Fibroblast of lung (primary cell): ENCODE data around the gene PBX1. TPM values are rescaled to one million over a fixed set of nuclear protein-coding genes. Genes with fewer than 3 reads are reported as not detected.

Experiments
- DNase-seq, 2 donors: peaks; one replicate each; pipeline versions ENCODE4 v3.0.0 to v3.0.0-alpha.2; 2010; ENCODE audit warnings: low read depth in 2 of 2
- H2AFZ ChIP-seq: 2 replicates; pipeline ENCODE4 v1.5.1; 2012; ENCODE audit warnings: low read length, control low read depth, inconsistent platforms
- H3K27ac ChIP-seq: 2 replicates; pipeline ENCODE4 v1.5.1; 2011; ENCODE audit warnings: low read length, control low read depth; ENCODE audit not compliant: insufficient read depth
- H3K27me3 ChIP-seq: 2 replicates; pipeline ENCODE4 v1.5.1; 2011; ENCODE audit warnings: mild to moderate bottlenecking, low read length; ENCODE audit not compliant: control insufficient read depth, insufficient read depth
- H3K36me3 ChIP-seq: 2 replicates; pipeline ENCODE4 v1.5.1; 2011; ENCODE audit warnings: low read length; ENCODE audit not compliant: control insufficient read depth, insufficient read depth
- H3K4me1 ChIP-seq: 2 replicates; pipeline ENCODE4 v1.5.1; 2011; ENCODE audit warnings: low read length; ENCODE audit not compliant: control insufficient read depth, insufficient read depth; ENCODE audit errors: extremely low read depth
- H3K4me2 ChIP-seq: 2 replicates; pipeline ENCODE4 v1.5.1; 2011; ENCODE audit warnings: low read length, control low read depth; ENCODE audit not compliant: insufficient read depth; ENCODE audit errors: extremely low read depth
- H3K4me3 ChIP-seq, 4 experiments: fragments of 200-600 bp in 1 of 4; sonication (generic) in 1 of 4; replicated peaks in 1 of 4; 2 replicates each; pipeline ENCODE4 v1.5.1; 2011 to 2016; ENCODE audit warnings: low read length in 4 of 4, low read depth in 3 of 4, mild to moderate bottlenecking in 3 of 4, control low read depth in 2 of 4, inconsistent platforms in 1 of 4, mixed read lengths in 1 of 4; ENCODE audit not compliant: insufficient read depth in 1 of 4; ENCODE audit errors: control extremely low read depth in 1 of 4
- H3K79me2 ChIP-seq: 2 replicates; pipeline ENCODE4 v1.5.1; 2012; ENCODE audit warnings: mild to moderate bottlenecking, low read length, inconsistent platforms; ENCODE audit not compliant: control insufficient read depth, insufficient read depth
- H3K9ac ChIP-seq: 2 replicates; pipeline ENCODE4 v1.5.1; 2011; ENCODE audit warnings: mild to moderate bottlenecking, low read length, control low read depth; ENCODE audit not compliant: insufficient read depth
- H3K9me3 ChIP-seq: 2 replicates; pipeline ENCODE4 v1.5.1; 2012; ENCODE audit warnings: low read depth, low read length; ENCODE audit not compliant: control insufficient read depth, insufficient read depth
- H4K20me1 ChIP-seq: 2 replicates; pipeline ENCODE4 v1.5.1; 2011; ENCODE audit warnings: low read length; ENCODE audit not compliant: control insufficient read depth, insufficient read depth; ENCODE audit errors: extremely low read depth
- EZH2 ChIP-seq: IDR thresholded peaks from 2 replicates; pipeline ENCODE4 v1.5.1; 2012; ENCODE audit warnings: low read length, control low read depth, mild to moderate bottlenecking; ENCODE audit errors: missing control alignments
- polyA plus RNA-seq, 2 donors: library from polyadenylated mRNA; depleted of rRNA in 1 of 2; stranded (reverse) in 1 of 2; unstranded in 1 of 2; fragments of >200 nt; gene quantifications; 2 replicates each; pipeline ENCODE4 v1.2.1, GENCODE V29; 2011 to 2012; ENCODE audit warnings: missing spikeins in 1 of 2
- total RNA-seq: library from RNA; depleted of rRNA; stranded (reverse); fragments of >200 nt; gene quantifications from 2 replicates; pipeline ENCODE4 v1.2.1, GENCODE V29; 2014
- TF ChIP-seq, protein P1 (sequence below), 2 donors: IDR thresholded peaks in 1 of 2; conservative IDR thresholded peaks in 1 of 2; 1 replicate in 1 of 2; 2 replicates in 1 of 2; pipeline ENCODE4 v1.5.1; 2011 to 2012; ENCODE audit warnings: low read length in 2 of 2, control low read depth in 1 of 2, inconsistent platforms in 1 of 2, low read depth in 1 of 2, mild to moderate bottlenecking in 1 of 2

PBX1 gene
- total and polyA plus RNA-seq, 2 donors (not counting 1 experiment from before 2014, with no cell fraction given): 43.1 to 46.7 TPM

DNA sequence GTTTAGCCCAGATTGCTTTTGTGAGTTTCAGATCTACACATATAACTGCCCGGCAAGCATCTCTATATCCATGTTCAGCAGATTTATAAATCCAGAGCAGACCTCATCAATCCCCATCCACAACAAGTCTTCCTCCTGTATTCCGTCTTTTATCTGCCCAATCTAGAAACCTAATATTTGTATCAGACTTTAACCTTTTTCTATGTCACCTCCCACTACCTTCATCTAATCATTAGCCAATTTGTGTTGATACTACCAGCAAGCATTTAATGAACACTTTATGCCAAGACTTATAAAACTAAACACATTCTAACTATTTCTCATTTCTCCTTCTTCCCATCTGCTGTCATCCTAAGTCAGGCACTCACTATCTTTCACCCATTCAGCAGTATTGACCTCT is 135.5 kb downstream of the PBX1 start:
- no peaks in the 10 kb centered on the region for H3K4me1 ChIP-seq
- H3K9ac ChIP-seq: no peak overlapping the region
- H3K4me3 ChIP-seq: no peak overlapping the region
- no peaks in the 10 kb centered on the region for H4K20me1 ChIP-seq
- TF ChIP-seq, protein P1, sequence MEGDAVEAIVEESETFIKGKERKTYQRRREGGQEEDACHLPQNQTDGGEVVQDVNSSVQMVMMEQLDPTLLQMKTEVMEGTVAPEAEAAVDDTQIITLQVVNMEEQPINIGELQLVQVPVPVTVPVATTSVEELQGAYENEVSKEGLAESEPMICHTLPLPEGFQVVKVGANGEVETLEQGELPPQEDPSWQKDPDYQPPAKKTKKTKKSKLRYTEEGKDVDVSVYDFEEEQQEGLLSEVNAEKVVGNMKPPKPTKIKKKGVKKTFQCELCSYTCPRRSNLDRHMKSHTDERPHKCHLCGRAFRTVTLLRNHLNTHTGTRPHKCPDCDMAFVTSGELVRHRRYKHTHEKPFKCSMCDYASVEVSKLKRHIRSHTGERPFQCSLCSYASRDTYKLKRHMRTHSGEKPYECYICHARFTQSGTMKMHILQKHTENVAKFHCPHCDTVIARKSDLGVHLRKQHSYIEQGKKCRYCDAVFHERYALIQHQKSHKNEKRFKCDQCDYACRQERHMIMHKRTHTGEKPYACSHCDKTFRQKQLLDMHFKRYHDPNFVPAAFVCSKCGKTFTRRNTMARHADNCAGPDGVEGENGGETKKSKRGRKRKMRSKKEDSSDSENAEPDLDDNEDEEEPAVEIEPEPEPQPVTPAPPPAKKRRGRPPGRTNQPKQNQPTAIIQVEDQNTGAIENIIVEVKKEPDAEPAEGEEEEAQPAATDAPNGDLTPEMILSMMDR (conservative IDR thresholded peaks at IDR 0.05 in 1 of 2, IDR thresholded peaks at IDR 0.05 in 1 of 2; ENCODE audit: low read depth in 1 of 2, low read length in 2 of 2): no peak
- no peak for TF ChIP-seq EZH2
- no peak overlapping the region for H2AFZ ChIP-seq
- H3K27ac ChIP-seq: no peak overlapping the region
- H3K27me3 ChIP-seq: no peaks in the 10 kb centered on the region
- no peak overlapping the region for H3K4me2 ChIP-seq
- no peaks in the 10 kb centered on the region for H3K79me2 ChIP-seq
- DNase-seq: no peak
- H3K9me3 ChIP-seq: no peaks in the 10 kb centered on the region
- H3K36me3 ChIP-seq: no peaks in the 10 kb centered on the region

DNA sequence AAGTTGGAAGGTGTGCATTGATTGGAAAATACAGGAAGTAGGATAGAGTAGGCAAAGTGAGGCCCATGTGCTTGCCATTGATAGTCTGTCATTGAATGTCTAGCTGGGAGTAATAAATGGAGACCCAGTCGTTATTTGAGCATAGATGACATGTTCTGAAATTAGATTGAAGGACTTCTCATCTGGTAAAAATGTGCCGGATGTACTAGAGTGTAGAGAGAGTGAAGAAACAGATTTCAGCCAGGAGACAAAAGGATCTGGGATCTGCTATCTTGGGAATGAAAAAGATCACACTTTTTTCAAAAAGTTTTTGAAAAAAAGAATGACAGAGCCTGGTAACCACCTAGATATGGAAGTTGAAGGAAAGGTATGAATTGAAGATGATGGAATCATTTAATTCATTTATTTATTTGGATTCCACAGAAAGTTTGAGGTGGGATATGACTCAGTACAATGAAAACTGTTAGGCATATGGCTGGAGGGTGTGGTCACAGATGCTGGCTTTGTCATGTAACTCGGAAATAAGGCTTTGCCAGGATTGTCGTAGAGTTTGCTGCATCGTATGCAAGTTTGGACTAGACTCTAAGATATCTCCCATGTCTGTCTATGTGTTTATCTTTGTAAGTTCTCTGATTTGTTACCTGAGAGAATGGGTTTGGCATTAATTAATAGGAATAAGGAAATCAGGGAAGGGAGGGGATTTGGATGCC is 137.1 kb downstream of the PBX1 start:
- H3K9ac ChIP-seq: no peak overlapping the region
- no peaks in the 10 kb centered on the region for H3K27me3 ChIP-seq
- no peak overlapping the region for H2AFZ ChIP-seq
- H3K4me2 ChIP-seq: no peak overlapping the region
- no peaks in the 10 kb centered on the region for H3K36me3 ChIP-seq
- peak; percentile 67 to 71 for DNase-seq
- no peaks in the 10 kb centered on the region for H3K79me2 ChIP-seq
- no peaks in the 10 kb centered on the region for H3K9me3 ChIP-seq
- no peaks in the 10 kb centered on the region for H3K4me1 ChIP-seq
- H3K27ac ChIP-seq: no peak overlapping the region
- no peaks in the 10 kb centered on the region for H4K20me1 ChIP-seq
- H3K4me3 ChIP-seq: no peak overlapping the region
- no peak for TF ChIP-seq EZH2
- TF ChIP-seq, protein P1 (conservative IDR thresholded peaks at IDR 0.05 in 1 of 2, IDR thresholded peaks at IDR 0.05 in 1 of 2; ENCODE audit: low read depth in 1 of 2, low read length in 2 of 2): no peak

DNA sequence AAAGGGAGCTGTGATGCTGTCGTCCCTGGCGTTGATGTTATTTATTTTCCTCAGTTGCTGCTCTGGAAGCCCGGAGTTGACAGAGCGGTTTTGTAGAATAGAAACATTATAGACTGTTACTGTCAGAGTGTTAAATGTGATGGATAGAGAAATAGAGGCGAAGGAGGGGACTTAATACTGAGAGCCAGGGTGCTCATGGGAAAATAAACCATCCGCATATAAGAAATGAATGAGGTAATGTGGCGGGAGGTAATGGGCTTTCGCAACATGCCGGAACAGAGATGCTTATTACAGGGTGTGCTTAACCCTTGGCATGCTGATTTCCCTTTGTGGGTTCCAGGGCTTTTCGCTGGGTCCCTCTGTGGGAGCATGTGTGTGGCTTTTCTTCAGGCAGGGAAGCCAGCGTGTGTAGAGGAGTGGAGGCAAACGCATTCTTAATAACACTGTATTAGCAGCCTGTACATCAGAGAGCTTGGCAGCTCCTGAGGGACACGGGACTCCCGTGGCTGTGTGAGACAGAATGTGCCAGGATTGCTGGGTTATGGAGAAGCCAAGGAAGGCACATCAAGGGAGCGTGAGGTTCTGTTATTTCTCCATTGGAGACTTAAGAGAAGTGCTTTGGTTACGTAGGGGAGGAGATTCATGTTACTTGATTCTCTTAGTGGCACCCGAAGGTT is 141.0 kb downstream of the PBX1 start:
- peak overlapping the region; percentile 34 for H2AFZ ChIP-seq
- H3K27me3 ChIP-seq: no peaks in the 10 kb centered on the region
- no peaks in the 10 kb centered on the region for H4K20me1 ChIP-seq
- H3K79me2 ChIP-seq: no peaks in the 10 kb centered on the region
- TF ChIP-seq, protein P1 (conservative IDR thresholded peaks at IDR 0.05 in 1 of 2, IDR thresholded peaks at IDR 0.05 in 1 of 2; ENCODE audit: low read depth in 1 of 2, low read length in 2 of 2): no peak
- TF ChIP-seq EZH2: no peak
- peak in 1 of 2 donors; percentile 64 for DNase-seq
- H3K4me1 ChIP-seq: peaks cover 4% of the 10 kb centered on the region
- no peak overlapping the region for H3K27ac ChIP-seq
- peak overlapping the region; percentile 40 for H3K4me2 ChIP-seq
- no peaks in the 10 kb centered on the region for H3K9me3 ChIP-seq
- H3K36me3 ChIP-seq: no peaks in the 10 kb centered on the region
- no peak overlapping the region for H3K9ac ChIP-seq
- H3K4me3 ChIP-seq: no peak overlapping the region
